ENCODE measurements around the gene TMC7. TPM values are rescaled to one million over a fixed set of nuclear protein-coding genes. Genes with fewer than 3 reads are reported as not detected.

The TMC7 gene
- total RNA-seq, 6 experiments from 2014 or later, result 0.16 to 0.37 (median 0.27) TPM

DNA sequence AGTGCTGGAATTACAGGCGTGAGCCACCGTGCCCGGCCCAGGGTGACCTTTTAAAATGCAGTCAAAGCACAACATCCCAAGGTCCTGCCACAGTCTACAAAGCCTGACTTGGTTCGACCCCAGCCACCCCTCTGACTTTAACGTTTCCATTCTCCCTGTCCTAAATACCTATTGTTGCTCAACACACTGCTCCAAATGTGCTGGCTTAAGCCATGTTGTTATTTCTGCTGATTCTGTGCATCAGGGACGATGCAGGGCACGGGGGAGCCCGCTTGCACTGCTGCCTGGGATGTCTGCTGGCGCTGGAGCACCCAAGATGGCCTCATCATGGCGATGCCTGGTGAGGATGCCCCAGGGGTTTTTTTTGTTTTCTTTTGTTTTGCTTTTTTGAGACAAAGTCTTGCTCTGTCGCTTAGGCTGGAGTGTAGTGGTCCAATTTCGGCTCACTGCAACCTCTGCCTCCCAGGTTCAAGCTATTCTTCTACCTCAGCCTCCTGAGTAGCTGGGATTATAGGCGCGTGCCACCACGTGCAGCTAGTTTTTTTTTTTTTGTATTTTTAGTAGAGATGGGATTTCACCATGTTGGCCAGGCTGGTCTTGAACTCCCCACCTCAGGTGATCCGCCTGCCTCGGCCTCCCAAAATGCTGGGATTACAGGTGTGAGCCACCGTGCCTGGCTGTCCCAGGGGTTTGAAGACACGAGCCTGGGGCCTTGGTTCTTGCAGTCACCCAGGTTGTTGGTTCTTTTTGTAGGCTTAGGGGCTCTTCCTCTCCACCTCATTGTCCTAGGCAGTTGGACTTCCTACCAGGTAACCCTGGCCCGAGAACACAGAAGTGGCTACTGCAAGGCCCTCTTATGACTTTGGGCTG lies 22.9 kb downstream of the TMC7 start:
- intact Hi-C loops (cut with DNase I), result no loop called here
- Histone ChIP-seq H3K27ac (no peak overlapping the region), H3K4me1 (no peaks in the 10 kb centered on the region), H3K4me3 (no peak overlapping the region), H3K27me3 (no peaks in the 10 kb centered on the region), H3K36me3 (no peaks in the 10 kb centered on the region), H3K9me3 (no peaks in the 10 kb centered on the region)
- ATAC-seq, result no peak
- no peak for DNase-seq
- 81% methylated on average over 15 of the region's 20 CpGs for WGBS (ENCODE audit: insufficient coverage, low coverage, low lambda C conversion rate, missing lambda C conversion rate)
- TF ChIP-seq POLR2A (IDR thresholded peaks at IDR 0.05), result no peak
- TF ChIP-seq, protein P1, sequence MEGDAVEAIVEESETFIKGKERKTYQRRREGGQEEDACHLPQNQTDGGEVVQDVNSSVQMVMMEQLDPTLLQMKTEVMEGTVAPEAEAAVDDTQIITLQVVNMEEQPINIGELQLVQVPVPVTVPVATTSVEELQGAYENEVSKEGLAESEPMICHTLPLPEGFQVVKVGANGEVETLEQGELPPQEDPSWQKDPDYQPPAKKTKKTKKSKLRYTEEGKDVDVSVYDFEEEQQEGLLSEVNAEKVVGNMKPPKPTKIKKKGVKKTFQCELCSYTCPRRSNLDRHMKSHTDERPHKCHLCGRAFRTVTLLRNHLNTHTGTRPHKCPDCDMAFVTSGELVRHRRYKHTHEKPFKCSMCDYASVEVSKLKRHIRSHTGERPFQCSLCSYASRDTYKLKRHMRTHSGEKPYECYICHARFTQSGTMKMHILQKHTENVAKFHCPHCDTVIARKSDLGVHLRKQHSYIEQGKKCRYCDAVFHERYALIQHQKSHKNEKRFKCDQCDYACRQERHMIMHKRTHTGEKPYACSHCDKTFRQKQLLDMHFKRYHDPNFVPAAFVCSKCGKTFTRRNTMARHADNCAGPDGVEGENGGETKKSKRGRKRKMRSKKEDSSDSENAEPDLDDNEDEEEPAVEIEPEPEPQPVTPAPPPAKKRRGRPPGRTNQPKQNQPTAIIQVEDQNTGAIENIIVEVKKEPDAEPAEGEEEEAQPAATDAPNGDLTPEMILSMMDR (IDR thresholded peaks at IDR 0.05), result no peak

DNA sequence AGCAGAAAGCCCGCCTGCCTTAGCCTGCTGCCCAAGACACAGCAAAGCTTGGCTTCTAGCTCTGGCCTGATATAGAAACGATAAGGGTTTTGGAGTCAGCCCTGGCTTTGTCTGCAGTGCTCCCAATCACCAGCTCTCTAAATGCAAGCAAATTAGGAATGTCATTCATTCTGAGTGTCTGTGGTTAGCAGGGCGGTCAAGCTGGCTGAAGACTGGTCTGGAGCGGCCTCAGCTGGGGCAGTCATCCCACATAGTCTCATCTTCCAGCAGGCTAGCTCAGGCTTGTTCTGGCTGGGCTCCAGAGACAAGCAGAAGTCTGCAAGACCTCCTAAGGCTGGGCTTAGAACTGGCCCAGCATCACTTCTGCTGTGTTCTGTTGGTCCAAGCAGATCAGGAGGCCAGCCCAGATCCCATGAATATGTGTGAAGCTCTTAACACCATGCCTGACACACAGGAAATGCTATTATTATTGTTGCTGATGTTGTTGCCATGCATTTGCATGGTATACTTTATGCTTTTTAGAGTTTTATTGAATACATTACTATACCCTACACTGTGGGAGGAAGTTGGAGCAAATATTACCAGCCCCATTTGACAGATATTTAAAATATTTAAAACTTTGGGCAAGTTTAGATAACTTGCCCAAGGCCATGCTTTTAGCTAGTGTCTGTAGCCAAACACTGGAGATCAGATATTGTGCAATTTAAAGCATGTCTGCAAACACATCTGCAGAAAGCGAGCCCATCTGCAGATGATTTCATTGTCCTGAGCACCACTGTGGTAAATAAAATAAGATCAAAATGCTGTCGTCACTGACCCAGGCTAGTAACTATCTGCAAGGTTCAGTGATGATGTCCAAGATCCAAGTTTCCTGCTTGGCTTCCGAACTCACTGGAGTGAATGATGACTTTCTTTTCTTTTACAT lies 24.8 kb downstream of the TMC7 start:
- H3K9me3 ChIP-seq, result no peaks in the 10 kb centered on the region
- no peak overlapping the region for H3K27ac ChIP-seq
- H3K4me1 ChIP-seq, result no peaks in the 10 kb centered on the region
- H3K4me3 ChIP-seq, result no peak overlapping the region
- WGBS (ENCODE audit: insufficient coverage, low coverage, low lambda C conversion rate, missing lambda C conversion rate), result 39% methylated on average over 3 of the region's 7 CpGs
- no peaks in the 10 kb centered on the region for H3K36me3 ChIP-seq
- H3K27me3 ChIP-seq, result no peaks in the 10 kb centered on the region
- intact Hi-C loops (cut with DNase I), result no loop called here
- no peak for DNase-seq
- TF ChIP-seq, protein P1 (IDR thresholded peaks at IDR 0.05), result no peak
- TF ChIP-seq POLR2A (IDR thresholded peaks at IDR 0.05), result no peak
- peak in 2 of 4 donors; percentile 59 to 64 for ATAC-seq

DNA sequence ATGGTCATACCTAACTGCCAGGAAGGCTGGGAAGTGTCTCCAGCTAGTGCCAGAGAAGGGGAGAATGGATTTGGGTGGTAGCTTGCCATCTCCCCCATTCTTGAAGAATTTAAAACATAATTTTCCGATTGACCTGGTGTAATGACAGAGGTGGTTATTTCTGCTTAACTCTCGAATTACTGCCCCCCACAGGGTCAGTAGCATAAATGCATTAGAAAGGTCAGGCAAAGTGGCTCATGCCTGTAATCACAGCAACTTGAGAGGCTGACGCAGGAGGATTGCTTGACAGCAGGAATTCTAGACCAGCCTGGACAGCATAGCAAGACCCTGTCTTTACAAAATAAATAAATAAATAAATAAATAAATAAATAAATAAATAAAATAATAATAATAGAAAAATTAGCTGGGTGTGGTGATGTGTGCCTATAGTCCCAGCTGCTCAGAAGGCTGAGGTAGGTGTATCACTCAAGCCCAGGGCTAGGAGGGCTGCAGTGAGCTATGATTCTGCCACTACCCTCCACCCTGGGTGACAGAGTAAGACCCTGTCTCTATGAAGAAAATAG lies 27.5 kb downstream of the TMC7 start:
- intact Hi-C loops (cut with DNase I), result no loop called here
- no peaks in the 10 kb centered on the region for H3K9me3 ChIP-seq
- H3K36me3 ChIP-seq, result no peaks in the 10 kb centered on the region
- no peak for TF ChIP-seq POLR2A (IDR thresholded peaks at IDR 0.05)
- TF ChIP-seq, protein P1 (IDR thresholded peaks at IDR 0.05), result no peak
- no peak overlapping the region for H3K4me3 ChIP-seq
- no peaks in the 10 kb centered on the region for H3K27me3 ChIP-seq
- DNase-seq (no peak), ATAC-seq (no peak)
- H3K4me1 ChIP-seq, result no peaks in the 10 kb centered on the region
- no peak overlapping the region for H3K27ac ChIP-seq
- whole genome bisulfite sequencing (ENCODE audit: insufficient coverage, low coverage, low lambda C conversion rate, missing lambda C conversion rate), result 58% methylated on average over 3 of the region's 3 CpGs

DNA sequence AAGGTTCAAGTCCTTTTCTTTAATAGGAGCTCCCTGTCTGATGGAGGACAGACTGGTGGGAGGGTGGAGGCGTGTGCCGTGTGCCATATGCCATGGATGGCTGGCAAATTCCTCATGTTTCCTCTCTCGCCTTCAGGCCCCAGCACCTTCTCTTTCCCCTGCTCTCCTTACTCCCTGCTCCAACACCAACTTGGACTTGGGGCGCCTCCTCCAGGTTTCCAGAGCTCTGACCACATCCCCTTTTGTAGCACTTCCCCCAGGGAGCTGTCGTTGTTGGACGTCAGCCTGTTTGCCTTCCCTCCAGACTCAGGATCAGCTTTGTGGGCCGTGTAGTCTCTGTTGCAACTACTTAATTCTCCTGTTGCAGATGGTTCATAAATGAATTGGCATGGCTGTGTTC lies 30.7 kb downstream of the TMC7 start:
- intact Hi-C loops (cut with DNase I), result no loop called here
- TF ChIP-seq, protein P1 (IDR thresholded peaks at IDR 0.05), result no peak
- TF ChIP-seq POLR2A (IDR thresholded peaks at IDR 0.05), result no peak
- Histone ChIP-seq H3K27ac (no peak overlapping the region), H3K36me3 (no peaks in the 10 kb centered on the region), H3K4me3 (no peak overlapping the region), H3K9me3 (no peaks in the 10 kb centered on the region), H3K4me1 (no peaks in the 10 kb centered on the region), H3K27me3 (no peaks in the 10 kb centered on the region)
- no peak for DNase-seq
- 40% methylated on average over 4 of the region's 7 CpGs for WGBS (ENCODE audit: insufficient coverage, low coverage, low lambda C conversion rate, missing lambda C conversion rate)
- no peak for ATAC-seq

All from right lobe of liver (tissue), 6 donors.